Esophagus muscularis mucosa (tissue), 4 donors: ENCODE data around the gene GATAD1. TPM values are rescaled to one million over a fixed set of nuclear protein-coding genes. Genes with fewer than 3 reads are reported as not detected.

Source experiments
- DNase-seq: peaks from one replicate; pipeline ENCODE4 v3.0.0-alpha.2; 2017; ENCODE audit errors: extremely low spot score
- H3K27ac ChIP-seq, 4 donors: fragments of 200-600 bp; sonication (generic); replicated peaks in 1 of 4; 1 replicate in 3 of 4; 2 replicates in 1 of 4; pipeline ENCODE4 v1.5.1; 2016 to 2019; ENCODE audit warnings: mild to moderate bottlenecking in 1 of 4
- H3K27me3 ChIP-seq, 4 donors: fragments of 200-600 bp; sonication (generic); one replicate each; pipeline versions ENCODE4 v1.5.1 to v1.6.0; 2016 to 2019
- H3K36me3 ChIP-seq, 4 donors: fragments of 200-600 bp; sonication (generic); one replicate each; pipeline ENCODE4 v1.5.1; 2016 to 2019
- H3K4me1 ChIP-seq, 4 donors: fragments of 200-600 bp; sonication (generic); one replicate each; pipeline ENCODE4 v1.5.1; 2016 to 2019
- H3K4me3 ChIP-seq, 4 donors: fragments of 200-600 bp; sonication (generic); 1 replicate in 2 of 4; 2 replicates in 2 of 4; pipeline ENCODE4 v1.5.1; 2016 to 2019; ENCODE audit warnings: mild to moderate bottlenecking in 4 of 4, moderate library complexity in 1 of 4
- H3K9me3 ChIP-seq, 4 donors: fragments of 200-600 bp; sonication (generic); 1 replicate in 3 of 4; 2 replicates in 1 of 4; pipeline ENCODE4 v1.5.1; 2016 to 2019
- EP300 ChIP-seq: sonication (generic); formaldehyde crosslinking; IDR thresholded peaks from one replicate; pipeline ENCODE4 v1.6.1; 2017; ENCODE audit warnings: antibody characterized with exemption
- POLR2A ChIP-seq: fragments of 450-650 bp; IDR thresholded peaks from one replicate; pipeline ENCODE4 v1.6.1; 2017; ENCODE audit warnings: antibody characterized with exemption, moderate library complexity, mild to moderate bottlenecking, low read depth
- POLR2AphosphoS5 ChIP-seq, 2 donors: sonication (generic); formaldehyde crosslinking; IDR thresholded peaks; one replicate each; pipeline ENCODE4 v1.6.1; 2017; ENCODE audit warnings: antibody characterized with exemption in 2 of 2
- WGBS: methylation state at CpG from one replicate; pipeline ENCODE4 v1.1.5; 2018; 5-methylcytosine and 5-hydroxymethylcytosine counted together
- intact Hi-C: fragments of 100-400 bp; cut with DNase I; formaldehyde crosslinking; loops from one replicate; pipeline ENCODE4 v1.15.1; 2023
- total RNA-seq, 4 donors: library from RNA; depleted of rRNA; stranded (reverse); fragments of >200 nt; gene quantifications; one replicate each; pipeline versions ENCODE4 v1.1.0 to v1.2.1, GENCODE V29; 2016
- TF ChIP-seq, protein P1 (sequence below), 3 experiments: fragments of 200-600 bp in 2 of 3; fragments of 450-650 bp in 1 of 3; sonication (generic) in 2 of 3; IDR thresholded peaks; one replicate each; pipeline ENCODE4 v1.5.1; 2017 to 2019; ENCODE audit warnings: antibody characterized with exemption in 3 of 3, mild to moderate bottlenecking in 2 of 3, moderate library complexity in 1 of 3

The GATAD1 gene
- total RNA-seq, 4 donors from 2014 or later, result 28.2 to 38.6 (median 35.7) TPM

- 48% methylated on average over 19 of the region's 21 CpGs for WGBS
- no peaks in the 10 kb centered on the region for H3K27me3 ChIP-seq
- peaks cover 0 to 23% (median 15%) of the 10 kb centered on the region in 4 donors for H3K4me1 ChIP-seq
- H3K4me3 ChIP-seq, result peak overlapping the region; percentile 74 to 97 (median 90)
- peak overlapping the region; percentile 91 to 95 (median 94) for H3K27ac ChIP-seq
- no peak for DNase-seq
- H3K36me3 ChIP-seq, result peaks cover 11 to 28% (median 18%) of the 10 kb centered on the region in 4 donors
- no peak for TF ChIP-seq EP300
- TF ChIP-seq, protein P1, sequence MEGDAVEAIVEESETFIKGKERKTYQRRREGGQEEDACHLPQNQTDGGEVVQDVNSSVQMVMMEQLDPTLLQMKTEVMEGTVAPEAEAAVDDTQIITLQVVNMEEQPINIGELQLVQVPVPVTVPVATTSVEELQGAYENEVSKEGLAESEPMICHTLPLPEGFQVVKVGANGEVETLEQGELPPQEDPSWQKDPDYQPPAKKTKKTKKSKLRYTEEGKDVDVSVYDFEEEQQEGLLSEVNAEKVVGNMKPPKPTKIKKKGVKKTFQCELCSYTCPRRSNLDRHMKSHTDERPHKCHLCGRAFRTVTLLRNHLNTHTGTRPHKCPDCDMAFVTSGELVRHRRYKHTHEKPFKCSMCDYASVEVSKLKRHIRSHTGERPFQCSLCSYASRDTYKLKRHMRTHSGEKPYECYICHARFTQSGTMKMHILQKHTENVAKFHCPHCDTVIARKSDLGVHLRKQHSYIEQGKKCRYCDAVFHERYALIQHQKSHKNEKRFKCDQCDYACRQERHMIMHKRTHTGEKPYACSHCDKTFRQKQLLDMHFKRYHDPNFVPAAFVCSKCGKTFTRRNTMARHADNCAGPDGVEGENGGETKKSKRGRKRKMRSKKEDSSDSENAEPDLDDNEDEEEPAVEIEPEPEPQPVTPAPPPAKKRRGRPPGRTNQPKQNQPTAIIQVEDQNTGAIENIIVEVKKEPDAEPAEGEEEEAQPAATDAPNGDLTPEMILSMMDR (IDR thresholded peaks at IDR 0.05), result peak in 1 of 3 experiments; percentile 94
- no peak for TF ChIP-seq POLR2A
- intact Hi-C loops, result loop anchor here (2.0 to 10.0 kb wide), 3 partner anchors 22 to 312 kb away; partner anchors contain the start of gene CYP51A1
- H3K9me3 ChIP-seq, result no peaks in the 10 kb centered on the region
These were observed 375 bp upstream of the GATAD1 start for GRCh38 chr7:92446869-92447344.

DNA sequence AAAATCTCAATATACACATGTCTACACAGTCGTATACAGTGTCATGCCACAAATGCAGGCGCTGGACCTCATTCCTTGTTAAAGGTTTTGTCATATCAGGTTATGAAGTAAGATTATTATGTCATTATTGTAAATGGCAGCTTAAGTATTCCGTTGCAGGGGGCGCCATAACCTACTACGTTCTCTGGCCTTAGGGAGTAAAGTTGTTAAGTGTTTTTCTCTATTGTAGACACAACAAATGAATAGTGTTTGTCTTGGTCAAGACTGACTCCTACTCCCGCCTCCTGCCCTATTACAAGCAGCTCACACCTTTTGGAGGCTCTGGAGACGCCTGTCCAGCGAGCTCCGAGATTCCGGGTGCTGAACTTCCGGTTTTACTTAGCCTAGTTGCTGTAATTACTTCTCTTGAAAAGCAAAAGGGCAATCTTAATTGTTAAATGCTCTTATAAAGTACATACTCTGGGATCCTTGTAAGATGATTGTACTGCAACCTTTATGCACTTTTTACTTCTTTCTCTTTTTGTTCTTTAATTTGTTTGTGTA lies 994 bp downstream of the GATAD1 start:
- under 1% methylated on average over 11 of the region's 11 CpGs for WGBS
- Histone ChIP-seq H3K27me3 (no peaks in the 10 kb centered on the region), H3K4me1 (peaks cover 0 to 23% (median 15%) of the 10 kb centered on the region in 4 donors), H3K4me3 (peak overlapping the region; percentile 74 to 97 (median 90)), H3K9me3 (no peaks in the 10 kb centered on the region), H3K27ac (peak overlapping the region; percentile 91 to 95 (median 94)), H3K36me3 (peaks cover 24 to 42% (median 31%) of the 10 kb centered on the region in 4 donors)
- TF ChIP-seq, protein P1 (IDR thresholded peaks at IDR 0.05), result peak; percentile 26 to 31 (median 30)
- TF ChIP-seq POLR2AphosphoS5 (IDR thresholded peaks at IDR 0.05), result peak in 1 of 2 donors; percentile 25
- TF ChIP-seq POLR2A, result no peak
- intact Hi-C loops, result loop anchor here (10.0 kb wide), 1 partner anchor 313 kb away; the partner anchor contains the start of gene CYP51A1
- DNase-seq, result no peak

- 89% methylated on average over 2 of the region's 2 CpGs for WGBS
- no peak for TF ChIP-seq POLR2AphosphoS5 (IDR thresholded peaks at IDR 0.05)
- no peak for TF ChIP-seq POLR2A
- TF ChIP-seq, protein P1 (IDR thresholded peaks at IDR 0.05), result no peak
- TF ChIP-seq EP300, result no peak
- Histone ChIP-seq H3K27me3 (no peaks in the 10 kb centered on the region), H3K36me3 (peaks cover 47 to 76% (median 64%) of the 10 kb centered on the region in 4 donors), H3K4me1 (peaks cover 0 to 23% (median 15%) of the 10 kb centered on the region in 4 donors), H3K9me3 (no peaks in the 10 kb centered on the region), H3K27ac (no peak overlapping the region), H3K4me3 (no peak overlapping the region)
- intact Hi-C loops, result no loop called here
- DNase-seq, result no peak
These were observed 4.4 kb downstream of the GATAD1 start for GRCh38 chr7:92451645-92452044.

- intact Hi-C loops, result no loop called here
- TF ChIP-seq, protein P1 (IDR thresholded peaks at IDR 0.05), result no peak
- no peak for TF ChIP-seq EP300
- Histone ChIP-seq H3K4me3 (no peak overlapping the region), H3K9me3 (no peaks in the 10 kb centered on the region), H3K27me3 (no peaks in the 10 kb centered on the region), H3K4me1 (no peaks in the 10 kb centered on the region), H3K36me3 (peaks cover 51 to 79% (median 61%) of the 10 kb centered on the region in 4 donors), H3K27ac (no peak overlapping the region)
- 78% methylated on average over 2 of the region's 2 CpGs for WGBS
- DNase-seq, result no peak
These were observed 9.0 kb downstream of the GATAD1 start for GRCh38 chr7:92456236-92456635.
